B cell (primary cell): ENCODE measurements around the gene PTH1R.

ENCODE experiments used
- EZH2 ChIP-seq: IDR thresholded peaks from 2 replicates; pipeline ENCODE4 v1.6.1; 2012; ENCODE audit warnings: borderline replicate concordance, low read depth, mild to moderate bottlenecking, moderate library complexity, low read length; ENCODE audit not compliant: insufficient read depth, poor library complexity, severe bottlenecking
- TF ChIP-seq, protein P1 (sequence below): fragments of 200-600 bp; IDR thresholded peaks from one replicate; pipeline ENCODE4 v1.8.0; 2022; ENCODE audit warnings: antibody characterized with exemption, mild to moderate bottlenecking

- TF ChIP-seq, protein P1, sequence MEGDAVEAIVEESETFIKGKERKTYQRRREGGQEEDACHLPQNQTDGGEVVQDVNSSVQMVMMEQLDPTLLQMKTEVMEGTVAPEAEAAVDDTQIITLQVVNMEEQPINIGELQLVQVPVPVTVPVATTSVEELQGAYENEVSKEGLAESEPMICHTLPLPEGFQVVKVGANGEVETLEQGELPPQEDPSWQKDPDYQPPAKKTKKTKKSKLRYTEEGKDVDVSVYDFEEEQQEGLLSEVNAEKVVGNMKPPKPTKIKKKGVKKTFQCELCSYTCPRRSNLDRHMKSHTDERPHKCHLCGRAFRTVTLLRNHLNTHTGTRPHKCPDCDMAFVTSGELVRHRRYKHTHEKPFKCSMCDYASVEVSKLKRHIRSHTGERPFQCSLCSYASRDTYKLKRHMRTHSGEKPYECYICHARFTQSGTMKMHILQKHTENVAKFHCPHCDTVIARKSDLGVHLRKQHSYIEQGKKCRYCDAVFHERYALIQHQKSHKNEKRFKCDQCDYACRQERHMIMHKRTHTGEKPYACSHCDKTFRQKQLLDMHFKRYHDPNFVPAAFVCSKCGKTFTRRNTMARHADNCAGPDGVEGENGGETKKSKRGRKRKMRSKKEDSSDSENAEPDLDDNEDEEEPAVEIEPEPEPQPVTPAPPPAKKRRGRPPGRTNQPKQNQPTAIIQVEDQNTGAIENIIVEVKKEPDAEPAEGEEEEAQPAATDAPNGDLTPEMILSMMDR: no peak
- no peak for TF ChIP-seq EZH2
Measured at GRCh38 chr3:46900356-46900755, 22.8 kb downstream of the PTH1R start.
